Stomach (tissue), 4 donors: Measurements from ENCODE around the gene CCL26.

Experiments
- EP300 ChIP-seq: sonication (generic); formaldehyde crosslinking; IDR thresholded peaks from one replicate; pipeline ENCODE4 v1.6.1; 2017; ENCODE audit warnings: antibody characterized with exemption
- POLR2A ChIP-seq, 4 donors: fragments of 450-650 bp; IDR thresholded peaks; one replicate each; pipeline ENCODE4 v1.6.1; 2016; ENCODE audit warnings: antibody characterized with exemption in 4 of 4, control low read depth in 2 of 4, mild to moderate bottlenecking in 1 of 4, moderate library complexity in 1 of 4
- POLR2AphosphoS5 ChIP-seq, 3 donors: sonication (generic); formaldehyde crosslinking; IDR thresholded peaks; one replicate each; pipeline ENCODE4 v1.6.1; 2016; ENCODE audit warnings: antibody characterized with exemption in 3 of 3
- TF ChIP-seq, protein P1 (sequence below), 7 experiments: fragments of 450-650 bp in 4 of 7; fragments of 200-600 bp in 3 of 7; sonication (generic) in 3 of 7; IDR thresholded peaks; one replicate each; pipeline ENCODE4 v1.5.1; 2016 to 2019; ENCODE audit warnings: antibody characterized with exemption in 7 of 7, control low read depth in 2 of 7, mild to moderate bottlenecking in 1 of 7

DNA sequence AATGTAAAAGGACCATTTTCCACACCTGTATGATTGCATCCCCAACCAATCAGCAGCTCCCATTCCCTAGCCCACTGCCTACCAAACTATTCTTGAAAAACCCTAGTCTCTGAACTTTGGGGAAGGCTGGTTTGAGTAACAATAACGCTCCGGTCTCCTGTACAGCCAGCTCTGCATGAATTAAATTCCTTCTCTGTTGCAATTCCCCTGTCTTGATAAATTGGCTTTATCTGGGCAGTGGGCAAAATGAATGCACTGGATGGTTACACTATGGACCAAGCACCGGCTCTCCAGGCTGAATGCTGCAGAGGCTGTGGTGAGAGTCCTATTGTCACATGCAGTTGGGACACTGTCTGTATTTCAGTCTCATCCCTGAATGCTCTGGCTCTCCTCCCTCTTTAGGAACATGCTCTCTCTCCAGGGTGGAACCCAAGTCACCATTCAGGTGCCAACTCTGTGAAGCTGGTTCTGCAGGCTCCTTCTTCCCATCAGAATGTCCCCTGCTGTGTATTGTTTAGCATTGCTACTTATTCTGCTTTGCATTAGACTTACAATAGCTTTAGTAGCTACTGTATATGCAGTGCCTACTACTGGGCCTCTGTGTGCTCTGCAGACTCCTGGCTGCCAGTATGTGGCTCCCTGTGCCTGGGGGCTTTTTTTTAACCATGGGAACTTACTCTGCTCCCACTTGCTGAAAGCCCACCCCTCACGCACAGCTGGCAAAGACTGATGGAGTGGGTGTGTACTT lies 34.7 kb upstream of the CCL26 start:
- TF ChIP-seq, protein P1, sequence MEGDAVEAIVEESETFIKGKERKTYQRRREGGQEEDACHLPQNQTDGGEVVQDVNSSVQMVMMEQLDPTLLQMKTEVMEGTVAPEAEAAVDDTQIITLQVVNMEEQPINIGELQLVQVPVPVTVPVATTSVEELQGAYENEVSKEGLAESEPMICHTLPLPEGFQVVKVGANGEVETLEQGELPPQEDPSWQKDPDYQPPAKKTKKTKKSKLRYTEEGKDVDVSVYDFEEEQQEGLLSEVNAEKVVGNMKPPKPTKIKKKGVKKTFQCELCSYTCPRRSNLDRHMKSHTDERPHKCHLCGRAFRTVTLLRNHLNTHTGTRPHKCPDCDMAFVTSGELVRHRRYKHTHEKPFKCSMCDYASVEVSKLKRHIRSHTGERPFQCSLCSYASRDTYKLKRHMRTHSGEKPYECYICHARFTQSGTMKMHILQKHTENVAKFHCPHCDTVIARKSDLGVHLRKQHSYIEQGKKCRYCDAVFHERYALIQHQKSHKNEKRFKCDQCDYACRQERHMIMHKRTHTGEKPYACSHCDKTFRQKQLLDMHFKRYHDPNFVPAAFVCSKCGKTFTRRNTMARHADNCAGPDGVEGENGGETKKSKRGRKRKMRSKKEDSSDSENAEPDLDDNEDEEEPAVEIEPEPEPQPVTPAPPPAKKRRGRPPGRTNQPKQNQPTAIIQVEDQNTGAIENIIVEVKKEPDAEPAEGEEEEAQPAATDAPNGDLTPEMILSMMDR (IDR thresholded peaks at IDR 0.05): no peak
- TF ChIP-seq POLR2A (IDR thresholded peaks at IDR 0.05): no peak
- TF ChIP-seq EP300: no peak
- no peak for TF ChIP-seq POLR2AphosphoS5 (IDR thresholded peaks at IDR 0.05)
